GM18502 (cell line): ENCODE data around the gene OPN4.

Source experiments
- ATAC-seq: cut with Tn5 transposase; IDR thresholded peaks from one replicate; pipeline ENCODE4 v1.9.1; 2021; ENCODE audit warnings: mild to moderate bottlenecking; ENCODE audit not compliant: unreplicated experiment, poor library complexity

OPN4 gene

DNA sequence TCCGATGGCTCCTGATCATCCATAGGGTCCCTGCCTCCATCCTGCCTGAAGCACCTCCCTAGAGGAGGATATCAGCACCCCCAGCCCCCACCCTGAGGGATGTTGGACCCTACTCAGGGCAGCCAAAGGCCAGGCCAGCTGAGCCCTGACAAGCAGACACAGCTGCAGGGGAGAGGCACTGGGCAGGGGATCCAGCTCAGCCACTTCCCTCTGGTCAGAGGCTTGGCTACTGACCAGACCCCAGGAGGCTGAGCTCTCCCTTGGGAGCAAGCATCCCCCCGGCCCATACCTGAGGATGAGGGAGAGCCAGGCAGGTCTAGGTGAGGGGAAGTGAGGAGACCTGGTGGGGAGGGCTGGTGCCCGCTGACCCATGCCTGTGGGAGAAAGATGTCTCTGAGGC, 20.6 kb downstream of the OPN4 start:
- no peak for ATAC-seq

DNA sequence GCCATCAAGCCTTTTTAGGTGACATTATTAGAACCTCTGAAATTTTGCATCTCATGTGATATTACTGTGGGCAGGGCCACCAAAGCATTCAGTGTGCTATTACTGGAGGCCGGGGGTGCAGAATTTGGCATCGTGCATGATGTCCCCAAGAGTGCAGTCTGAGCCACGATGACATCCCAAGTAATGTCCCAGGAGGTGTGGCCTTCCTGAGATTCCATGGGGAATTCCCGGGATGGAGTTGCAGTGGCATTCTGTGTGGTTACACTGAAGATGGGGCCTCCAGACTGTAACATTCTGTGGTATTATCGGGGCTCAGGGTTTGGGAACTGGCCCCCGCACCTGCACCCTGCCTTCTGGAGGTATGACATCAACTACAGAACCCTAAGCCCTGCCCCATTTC, 23.0 kb downstream of the OPN4 start:
- ATAC-seq = no peak

DNA sequence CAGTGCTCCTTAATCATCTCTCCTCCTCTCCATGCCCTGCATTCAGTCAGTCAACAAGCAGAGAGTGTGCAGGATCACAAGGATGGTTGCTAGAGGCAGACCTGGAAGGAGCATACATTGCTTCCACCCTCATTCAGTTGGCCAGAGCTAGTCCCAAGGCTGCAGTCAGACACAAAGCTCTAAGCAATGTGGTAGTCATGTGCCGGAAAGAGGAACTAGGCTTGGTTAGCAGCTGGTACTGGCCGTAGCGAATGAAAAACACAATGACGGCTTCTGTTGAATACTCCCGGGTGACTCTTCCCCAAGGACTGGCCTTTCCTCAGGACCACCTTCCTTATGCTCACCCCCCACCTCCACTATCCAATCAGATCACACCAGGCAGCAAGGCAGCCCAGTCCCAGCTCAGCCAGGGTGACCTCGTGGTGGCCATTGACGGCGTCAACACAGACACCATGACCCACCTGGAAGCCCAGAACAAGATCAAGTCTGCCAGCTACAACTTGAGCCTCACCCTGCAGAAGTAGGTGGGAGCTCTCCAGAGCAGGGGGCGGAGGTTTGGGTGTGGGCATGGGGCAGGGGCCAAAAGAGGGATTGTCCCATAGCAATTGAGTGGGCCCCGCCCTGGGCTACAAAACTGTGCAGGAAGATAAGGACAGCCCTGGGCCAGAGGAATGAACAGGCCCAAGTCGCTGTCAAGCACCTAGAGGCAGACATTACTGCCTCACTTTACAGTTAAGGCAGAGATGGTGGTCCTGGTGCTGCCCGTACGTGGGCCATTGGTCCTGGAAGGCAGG, 24.8 kb downstream of the OPN4 start:
- no peak for ATAC-seq

DNA sequence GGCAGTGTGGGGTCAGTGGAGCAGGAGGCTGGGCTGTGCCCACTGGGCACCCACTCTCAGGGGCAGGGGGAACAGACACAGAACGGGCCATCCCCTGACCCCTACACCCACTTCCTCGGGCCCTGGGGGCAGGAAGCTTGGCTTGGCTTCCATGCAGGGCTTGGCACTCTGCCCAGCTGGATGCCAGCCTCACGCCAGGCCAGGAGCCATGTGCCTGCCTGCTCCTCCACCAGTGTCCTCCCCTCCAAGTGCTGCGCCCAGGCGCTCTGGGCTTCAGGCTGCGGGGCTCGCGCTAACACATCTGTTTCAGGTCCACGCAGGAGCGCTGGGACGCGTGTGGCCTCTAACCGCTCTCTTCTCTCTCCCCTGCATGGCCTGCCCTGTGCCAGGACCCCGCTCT, 26.7 kb downstream of the OPN4 start:
- no peak for ATAC-seq

DNA sequence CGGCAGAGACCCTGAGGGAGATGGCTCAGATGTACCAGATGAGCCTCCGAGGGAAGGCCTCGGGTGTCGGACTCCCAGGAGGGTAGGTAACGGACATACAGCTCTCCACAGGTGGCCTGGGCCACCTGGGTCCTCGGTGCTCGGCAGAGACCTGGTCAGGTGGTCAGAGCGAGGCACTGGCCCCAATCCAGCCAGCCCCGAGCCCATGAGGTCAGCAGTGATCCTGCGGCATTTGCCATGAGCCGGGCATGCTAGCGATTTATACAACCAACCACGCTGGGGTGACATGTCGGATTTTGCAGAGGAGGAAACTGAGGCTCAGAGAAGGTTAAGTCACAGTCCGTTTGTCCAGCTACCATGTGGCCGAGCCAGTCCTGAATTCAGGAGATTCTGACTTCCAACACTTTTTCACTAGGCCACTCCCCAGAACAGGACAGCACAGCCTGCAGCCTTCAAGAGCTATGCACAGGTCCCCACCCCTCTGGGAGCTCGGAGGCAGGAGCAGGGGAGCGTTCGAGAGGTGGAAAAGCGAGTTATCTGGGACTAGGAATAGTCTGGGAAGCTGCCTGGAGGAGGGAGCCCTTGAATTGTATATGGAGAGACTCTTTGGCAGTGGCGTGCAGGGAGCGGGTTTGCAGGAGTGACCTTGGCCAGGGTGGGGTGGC, 27.5 kb downstream of the OPN4 start:
- no peak for ATAC-seq

DNA sequence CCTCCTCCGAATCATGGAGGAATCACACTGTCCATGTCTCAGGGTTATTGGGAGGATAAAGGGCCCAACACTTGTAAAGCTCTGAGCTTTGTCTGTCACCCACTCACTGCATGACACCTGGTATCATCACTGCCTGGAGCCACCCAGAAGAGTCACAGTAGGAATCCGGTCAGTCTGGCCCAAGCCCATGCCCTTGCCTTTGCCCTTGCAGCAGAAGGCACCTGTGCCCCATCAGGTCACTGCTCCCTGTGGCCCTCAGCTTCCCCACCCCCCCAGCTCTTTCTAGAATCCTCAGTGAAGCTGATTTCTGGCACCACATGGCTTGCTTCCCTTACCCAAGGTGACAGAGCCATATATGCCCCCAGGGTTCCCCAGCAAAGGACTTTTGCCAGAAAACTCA, 28.3 kb downstream of the OPN4 start:
- no peak for ATAC-seq

DNA sequence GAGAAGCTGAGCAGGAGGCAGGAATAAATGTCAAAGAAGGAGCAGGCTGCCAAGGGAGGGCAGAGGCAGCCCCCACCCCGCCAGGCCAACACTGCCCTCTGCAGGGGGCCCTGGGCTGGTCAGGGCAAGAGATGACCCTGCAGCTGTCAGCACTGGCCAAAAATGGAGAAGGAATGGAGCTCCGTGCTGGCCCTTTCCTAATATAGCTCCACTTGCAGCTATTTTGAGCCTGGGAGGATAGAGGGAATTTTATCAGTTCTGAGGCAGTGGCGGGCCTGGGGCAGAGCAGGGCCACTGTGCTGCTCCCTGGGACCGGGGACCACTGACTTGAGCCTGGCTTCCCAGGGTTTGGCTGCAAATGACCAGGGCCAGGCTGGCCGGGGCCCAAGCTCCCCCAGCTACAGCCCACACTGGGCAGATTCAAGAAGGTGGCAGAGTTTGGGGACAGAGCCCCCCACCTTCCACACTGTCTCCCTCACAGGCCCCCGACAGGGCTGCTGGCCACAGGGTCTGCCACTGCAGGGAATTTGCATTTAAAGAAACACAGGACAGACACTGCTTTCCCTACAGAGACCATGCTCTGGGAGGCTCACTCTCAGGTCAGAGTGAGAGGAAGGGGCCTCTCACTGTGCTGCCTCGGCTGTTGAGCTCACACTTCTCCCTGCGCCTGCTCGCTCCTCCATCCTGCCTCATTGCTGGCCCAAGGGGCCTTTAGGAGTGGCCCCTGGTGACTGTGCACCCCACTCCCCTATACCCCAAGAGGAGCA, 30.2 kb downstream of the OPN4 start:
- no peak for ATAC-seq

DNA sequence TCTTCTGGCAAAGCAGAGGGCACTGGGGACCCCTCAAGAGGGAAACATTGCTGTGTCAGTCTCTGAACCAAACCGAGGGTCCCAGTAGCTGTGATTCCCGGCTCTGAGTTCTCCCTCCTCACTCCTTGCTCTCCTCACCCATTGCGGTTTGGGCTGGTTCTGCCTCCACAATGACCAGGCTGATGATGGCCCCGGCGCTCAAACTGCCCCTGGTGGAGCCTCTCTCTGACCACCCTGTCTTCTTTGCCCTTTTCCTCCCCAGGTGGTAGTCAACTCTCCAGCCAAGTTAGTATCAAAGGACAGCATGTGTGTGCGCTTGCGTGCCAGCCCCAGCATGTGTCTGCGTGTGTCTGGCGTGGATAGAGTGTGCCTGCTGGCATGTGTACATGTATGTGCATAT, 31.1 kb downstream of the OPN4 start:
- ATAC-seq = no peak

DNA sequence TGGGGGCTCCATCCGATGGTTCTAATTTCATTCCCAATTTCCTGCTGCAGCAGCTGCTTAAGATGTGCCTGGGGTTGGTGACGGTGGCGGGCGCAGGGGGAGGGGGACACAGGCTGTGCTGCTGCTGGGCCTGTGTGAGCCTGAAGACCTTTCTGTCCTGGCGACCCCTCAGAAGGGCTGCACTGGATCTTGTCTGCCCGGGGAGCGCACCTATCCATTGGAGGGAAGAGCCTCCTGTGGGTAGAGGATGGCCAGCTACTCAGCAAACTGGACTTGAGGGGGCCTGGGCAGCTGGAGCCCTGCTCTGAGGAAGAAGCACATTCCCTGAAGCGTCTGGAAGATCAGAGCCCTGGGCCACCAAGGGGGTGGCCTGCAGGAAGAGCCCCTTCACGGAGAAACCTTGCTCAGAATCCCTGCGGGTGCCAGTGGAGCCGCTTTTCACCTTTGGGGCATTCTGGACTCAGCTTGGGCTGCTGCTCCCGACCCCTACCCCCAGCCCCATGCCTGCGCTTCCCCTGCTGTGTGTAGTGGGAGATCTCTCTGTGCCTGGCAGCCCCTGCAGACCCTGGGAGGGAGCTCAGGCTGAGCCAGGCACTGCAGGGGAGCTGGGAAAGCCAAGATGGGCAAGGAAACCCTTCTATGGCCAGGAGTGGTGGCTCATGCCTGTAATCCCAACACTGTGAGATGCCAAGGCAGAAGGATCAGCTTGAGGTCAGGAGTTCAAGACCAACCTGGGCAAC, 31.7 kb downstream of the OPN4 start:
- ATAC-seq = no peak

DNA sequence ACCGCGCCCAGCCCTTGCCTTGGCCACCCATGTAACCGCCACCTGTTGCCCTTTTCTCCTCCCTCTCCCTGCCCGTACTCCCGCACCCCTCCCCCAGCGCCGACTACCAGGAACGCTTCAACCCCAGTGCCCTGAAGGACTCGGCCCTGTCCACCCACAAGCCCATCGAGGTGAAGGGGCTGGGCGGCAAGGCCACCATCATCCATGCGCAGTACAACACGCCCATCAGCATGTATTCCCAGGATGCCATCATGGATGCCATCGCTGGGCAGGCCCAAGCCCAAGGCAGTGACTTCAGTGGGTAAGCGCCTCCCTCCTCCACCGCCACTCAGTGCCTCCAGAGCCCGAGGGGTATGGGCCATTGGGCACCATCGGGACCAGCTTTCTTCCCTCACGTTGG, 32.6 kb downstream of the OPN4 start:
- no peak for ATAC-seq

DNA sequence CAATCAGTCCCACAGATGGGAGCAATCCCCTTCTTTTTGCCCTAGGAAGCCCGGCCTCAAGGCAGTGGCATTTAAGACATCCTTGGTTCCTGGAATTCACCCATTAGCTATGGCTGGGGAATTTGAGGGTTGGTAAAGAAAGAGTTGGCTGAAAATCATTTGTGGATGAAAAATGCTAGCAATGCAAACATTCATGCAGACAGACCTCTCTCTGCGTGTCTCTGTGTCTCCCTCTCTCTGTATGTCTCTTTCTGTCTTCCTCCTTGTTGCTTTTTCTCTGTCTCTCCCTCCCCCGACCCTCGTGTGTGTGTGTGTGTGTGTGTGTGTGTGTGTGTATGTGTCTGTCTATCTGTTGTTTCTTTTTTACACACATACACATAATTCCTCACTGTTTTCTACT, 33.4 kb downstream of the OPN4 start:
- no peak for ATAC-seq

DNA sequence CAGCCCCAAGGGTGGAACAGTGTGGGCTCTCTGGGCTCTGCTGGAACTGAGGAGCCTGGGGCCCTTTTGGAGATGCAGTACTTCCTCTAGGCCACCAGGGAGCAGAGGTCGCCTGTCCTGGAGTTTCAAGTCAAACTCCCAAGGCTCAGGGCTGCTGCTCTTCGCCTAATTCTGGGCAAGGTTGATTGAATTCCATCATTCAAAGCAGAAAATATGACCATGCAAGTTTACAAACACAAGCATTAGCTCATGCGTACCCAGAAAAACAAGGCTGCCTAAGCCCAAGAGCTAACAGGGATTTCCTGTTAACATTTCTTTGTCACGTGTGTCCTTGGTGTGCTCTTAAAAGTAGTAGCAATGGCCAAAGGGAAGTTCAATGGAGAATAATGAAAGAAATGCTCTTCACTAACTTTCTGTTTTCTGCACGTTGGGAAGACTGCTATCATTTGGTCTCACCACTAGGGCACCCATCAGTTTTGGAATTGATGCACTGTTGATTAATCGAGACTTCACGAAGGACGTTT, 34.1 kb downstream of the OPN4 start:
- ATAC-seq = peak; percentile 90

DNA sequence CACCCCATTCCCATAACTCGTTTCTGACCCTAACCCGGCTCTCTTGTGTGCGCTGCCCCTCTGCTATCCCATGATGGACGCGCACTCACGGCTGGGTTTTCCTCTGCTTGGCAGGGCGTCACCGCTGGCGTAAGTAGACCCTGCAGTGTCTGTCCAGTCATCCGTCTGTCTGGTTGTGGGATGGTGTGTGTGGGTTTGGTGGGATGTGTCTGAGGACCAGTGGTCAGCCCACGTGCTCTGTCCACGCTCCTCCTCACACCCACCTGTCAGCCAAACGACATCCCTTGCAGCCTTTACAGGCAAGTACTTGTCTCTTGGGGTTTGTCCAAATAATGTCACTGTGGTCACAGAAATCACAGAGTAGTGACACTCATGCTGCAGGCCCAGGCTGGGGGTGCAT, 34.8 kb downstream of the OPN4 start:
- no peak for ATAC-seq

DNA sequence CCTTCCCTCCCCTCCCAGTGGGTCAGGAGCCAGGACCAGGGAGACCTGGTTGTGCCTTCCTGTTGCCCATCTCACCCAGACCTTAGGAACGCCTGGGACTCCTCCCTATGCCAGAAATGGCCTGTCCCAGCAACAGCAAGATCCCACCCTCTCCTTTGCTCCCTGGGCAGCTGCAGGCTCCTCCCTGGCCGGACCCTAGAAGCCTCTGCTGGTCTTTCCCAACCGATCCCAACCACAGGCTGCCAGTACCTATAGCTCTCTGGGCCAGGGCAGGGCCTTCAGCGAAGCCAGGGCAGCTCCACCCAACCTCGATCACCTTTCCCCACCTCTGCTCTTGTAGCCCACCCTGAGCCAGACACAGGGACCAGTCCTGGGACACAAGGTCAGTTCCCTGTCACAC, 35.9 kb downstream of the OPN4 start:
- ATAC-seq = no peak

DNA sequence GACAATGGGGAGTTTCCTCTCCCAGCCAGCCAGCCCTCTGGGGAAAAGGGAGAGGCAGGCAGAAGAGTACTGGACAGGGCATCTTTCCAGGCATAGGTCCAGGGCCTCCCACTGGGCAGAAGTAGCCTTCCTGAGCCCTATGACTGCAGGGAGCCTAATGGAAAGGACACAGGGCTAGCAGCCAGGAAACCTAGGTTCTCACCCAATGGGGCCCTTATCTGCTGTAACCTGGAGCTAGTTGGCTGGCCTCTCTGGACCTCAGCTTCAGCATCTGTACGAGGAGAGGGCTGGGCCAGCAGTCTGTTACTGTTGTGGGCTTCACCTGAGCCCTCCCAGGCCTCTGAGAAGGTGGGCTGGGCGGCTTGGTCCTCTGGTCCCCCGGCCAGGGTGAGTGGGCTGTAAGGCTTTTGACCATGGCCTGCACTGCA, 36.3 kb downstream of the OPN4 start:
- ATAC-seq = no peak

DNA sequence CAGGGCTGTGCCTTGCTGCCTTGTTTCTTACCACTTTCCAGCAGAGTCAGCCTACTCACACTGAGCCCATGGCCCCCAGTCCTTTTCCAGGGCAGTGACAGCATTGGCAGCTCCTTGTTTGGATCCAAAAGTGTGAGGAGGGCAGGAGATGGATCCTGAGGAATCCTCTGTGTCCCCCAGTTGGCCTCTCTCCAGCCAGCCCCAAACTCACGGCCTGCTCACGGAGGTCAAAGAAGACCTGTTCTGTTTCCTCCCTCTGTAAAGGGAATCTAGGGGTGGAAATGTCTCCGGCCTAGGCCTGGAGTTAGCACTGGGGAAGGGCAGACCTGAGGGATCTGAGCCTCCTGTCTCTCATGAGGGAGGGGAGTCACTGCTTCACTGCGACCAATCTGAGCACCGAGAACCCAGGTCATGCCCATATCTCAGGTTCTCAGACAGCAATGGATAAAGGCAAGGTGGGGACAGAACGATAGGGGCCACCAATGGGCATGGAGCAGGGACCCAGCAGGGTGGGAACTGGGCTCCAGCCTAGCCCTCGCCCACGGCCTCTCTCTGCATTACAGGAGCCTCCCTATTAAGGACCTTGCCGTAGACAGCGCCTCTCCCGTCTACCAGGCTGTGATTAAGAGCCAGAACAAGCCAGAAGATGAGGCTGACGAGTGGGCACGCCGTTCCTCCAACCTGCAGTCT, 37.1 kb downstream of the OPN4 start:
- no peak for ATAC-seq

DNA sequence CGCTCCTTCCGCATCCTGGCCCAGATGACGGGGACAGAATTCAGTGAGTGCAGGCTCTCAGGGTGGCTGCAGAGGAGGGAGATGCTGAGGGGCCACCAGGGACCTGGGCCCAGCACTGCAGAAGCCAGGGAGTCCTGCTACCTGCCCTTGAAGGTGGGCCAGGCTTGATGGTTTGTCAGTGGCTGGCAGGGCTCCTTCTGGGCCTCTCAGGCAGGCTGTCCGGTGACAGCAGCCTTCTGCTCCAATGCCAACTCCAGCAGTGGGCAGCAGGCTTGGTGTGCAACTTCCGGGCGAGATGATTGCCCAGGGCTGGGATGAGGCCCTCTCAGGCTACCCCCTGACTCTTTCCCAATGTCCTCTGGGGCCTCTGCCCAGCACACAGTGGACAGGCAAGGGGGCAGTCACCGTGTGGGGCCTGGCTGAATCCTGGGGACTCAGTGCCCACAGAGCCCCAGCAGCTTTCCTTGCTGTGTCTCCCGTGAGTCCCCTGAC, 37.7 kb downstream of the OPN4 start:
- no peak for ATAC-seq

DNA sequence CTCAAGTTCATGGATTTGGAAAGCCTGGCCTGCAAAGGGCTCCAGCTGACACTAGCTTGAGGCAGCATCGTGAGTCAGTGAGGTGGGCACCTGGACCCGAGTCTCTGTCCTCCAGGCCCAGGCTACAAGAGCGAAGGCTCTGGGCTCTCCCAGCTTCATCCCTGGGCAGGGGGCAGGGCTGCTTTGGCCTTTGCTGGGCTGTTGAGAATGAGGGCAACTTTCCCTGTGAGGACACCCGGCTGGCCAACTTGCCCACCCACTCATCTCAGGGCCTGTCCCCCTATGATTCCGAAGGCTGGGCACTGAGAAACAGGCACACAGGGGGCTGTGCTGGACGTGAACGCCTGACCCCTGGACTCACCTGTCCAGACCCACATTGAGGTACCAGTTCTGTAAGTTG, 38.3 kb downstream of the OPN4 start:
- no peak for ATAC-seq

DNA sequence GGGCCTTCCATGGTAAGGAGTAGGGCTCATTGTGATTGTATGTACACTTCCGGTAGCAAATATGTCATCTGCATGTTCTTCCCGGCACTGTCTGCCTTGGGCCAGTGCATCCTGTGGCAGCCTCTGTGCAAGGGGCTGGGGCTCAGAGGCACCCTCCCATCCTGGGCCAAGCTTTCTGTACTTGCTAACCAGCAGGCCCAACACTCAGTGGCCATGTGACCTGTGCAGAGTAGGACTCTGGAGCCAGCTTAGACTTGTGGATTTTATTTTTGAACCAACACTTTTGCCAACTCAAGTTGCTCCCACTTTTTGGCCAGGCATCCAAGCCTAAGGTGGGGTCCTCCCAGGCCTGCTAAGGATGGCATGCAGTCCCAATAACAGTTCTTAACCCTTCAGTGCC, 38.9 kb downstream of the OPN4 start:
- ATAC-seq = no peak
